IMR-90 (cell line): ENCODE data around the gene CD2AP. TPM values are rescaled to one million over a fixed set of nuclear protein-coding genes. Genes with fewer than 3 reads are reported as not detected.

ENCODE experiments used
- ATAC-seq: fragments of 200-7000 bp; cut with Tn5 transposase; 2 replicates; pipeline ENCODE4 v1.9.1; 2020; ENCODE audit warnings: low read depth, mild to moderate bottlenecking, moderate library complexity
- BruUV-seq: library from RNA; stranded (reverse); fragments of 400-500 nt; replicated peaks from 2 replicates; lab custom pipeline; 2021; lab: Mats Ljungman, UMichigan
- CTCF ChIA-PET: fragments of 300-600 bp; formaldehyde crosslinking; extraction: SDS; loops from one replicate; lab custom pipeline; 2021; ENCODE audit warnings: antibody characterized with exemption; lab: Yijun Ruan, JAX
- POLR2A ChIA-PET: fragments of 300-600 bp; sonication (Branson Sonifier 250); formaldehyde crosslinking; loops from one replicate; lab custom pipeline; 2022; ENCODE audit warnings: antibody characterized with exemption; ENCODE audit not compliant: unreplicated experiment; lab: Charles Lee
- DNase-seq: peaks from one replicate; pipeline ENCODE4 v3.0.0; 2013
- H2AFZ ChIP-seq: replicated peaks from 2 replicates; pipeline ENCODE3; 2013; ENCODE audit warnings: low read length, mild to moderate bottlenecking; ENCODE audit not compliant: poor library complexity
- H2AK5ac ChIP-seq: 2 replicates; pipeline ENCODE4 v1.6.1; 2013; ENCODE audit warnings: low read depth, low read length, inconsistent platforms
- H2AK9ac ChIP-seq: replicated peaks from 2 replicates; pipeline ENCODE3; 2013; ENCODE audit warnings: mild to moderate bottlenecking, low read depth, low read length, moderate library complexity; ENCODE audit not compliant: poor library complexity
- H2BK120ac ChIP-seq: 2 replicates; pipeline ENCODE4 v1.6.1; 2013; ENCODE audit warnings: low read depth, low read length, inconsistent platforms
- H2BK15ac ChIP-seq: 3 replicates; pipeline ENCODE4 v1.6.1; 2013; ENCODE audit warnings: low read depth, low read length, inconsistent platforms
- H2BK20ac ChIP-seq: 2 replicates; pipeline ENCODE4 v1.6.1; 2013; ENCODE audit warnings: low read depth, mild to moderate bottlenecking, inconsistent platforms, low read length, moderate library complexity
- H2BK5ac ChIP-seq: 2 replicates; pipeline ENCODE4 v1.6.1; 2013; ENCODE audit warnings: mild to moderate bottlenecking, low read depth, low read length, inconsistent platforms; ENCODE audit not compliant: poor library complexity, severe bottlenecking
- H3K14ac ChIP-seq: replicated peaks from 2 replicates; pipeline ENCODE4 v1.6.1; 2013; ENCODE audit warnings: low read depth, low read length, inconsistent platforms
- H3K18ac ChIP-seq: 2 replicates; pipeline ENCODE4 v1.6.1; 2013; ENCODE audit warnings: low read depth, low read length, control low read depth
- H3K23ac ChIP-seq: 2 replicates; pipeline ENCODE4 v1.6.1; 2013; ENCODE audit warnings: low read depth, low read length, inconsistent platforms
- H3K27ac ChIP-seq: 2 replicates; pipeline ENCODE4 v1.5.1; 2013; ENCODE audit warnings: mild to moderate bottlenecking, control low read depth, low read length; ENCODE audit not compliant: insufficient read depth
- H3K27me3 ChIP-seq: 2 replicates; pipeline ENCODE4 v1.6.1; 2013; ENCODE audit warnings: low read length; ENCODE audit not compliant: control insufficient read depth, insufficient read depth
- H3K36me3 ChIP-seq: 2 replicates; pipeline ENCODE4 v1.6.1; 2013; ENCODE audit warnings: low read length, mixed read lengths; ENCODE audit not compliant: control insufficient read depth, insufficient read depth
- H3K4ac ChIP-seq: 2 replicates; pipeline ENCODE4 v1.6.1; 2013; ENCODE audit warnings: low read depth, low read length, inconsistent platforms
- H3K4me1 ChIP-seq: 2 replicates; pipeline ENCODE4 v1.6.1; 2013; ENCODE audit warnings: low read length, mixed read lengths; ENCODE audit not compliant: control insufficient read depth, insufficient read depth
- H3K4me2 ChIP-seq: 2 replicates; pipeline ENCODE4 v1.6.1; 2013; ENCODE audit warnings: low read depth, mild to moderate bottlenecking, control low read depth, low read length, moderate library complexity
- H3K4me3 ChIP-seq: 2 replicates; pipeline ENCODE4 v1.5.1; 2013; ENCODE audit warnings: low read depth, mild to moderate bottlenecking, control low read depth, low read length, moderate library complexity; ENCODE audit not compliant: insufficient read depth
- H3K56ac ChIP-seq: 2 replicates; pipeline ENCODE4 v1.6.1; 2013; ENCODE audit warnings: low read length, inconsistent platforms; ENCODE audit not compliant: insufficient read depth; ENCODE audit errors: extremely low read depth
- H3K79me1 ChIP-seq, 2 experiments: 2 replicates each; pipeline ENCODE4 v1.6.1; 2013; ENCODE audit warnings: low read length in 2 of 2, inconsistent platforms in 1 of 2, low read depth in 1 of 2
- H3K9ac ChIP-seq: 2 replicates; pipeline ENCODE4 v1.6.1; 2013; ENCODE audit warnings: low read depth, low read length, control low read depth
- H3K9me1 ChIP-seq: 2 replicates; pipeline ENCODE4 v1.6.1; 2013; ENCODE audit warnings: low read length, inconsistent platforms; ENCODE audit not compliant: insufficient read depth
- H3K9me3 ChIP-seq: 2 replicates; pipeline ENCODE4 v1.6.1; 2013; ENCODE audit warnings: low read length; ENCODE audit not compliant: control insufficient read depth, insufficient read depth
- H4K20me1 ChIP-seq: 2 replicates; pipeline ENCODE4 v1.6.1; 2013; ENCODE audit warnings: low read length, inconsistent platforms; ENCODE audit not compliant: insufficient read depth
- H4K5ac ChIP-seq: 2 replicates; pipeline ENCODE4 v1.6.1; 2013; ENCODE audit warnings: mild to moderate bottlenecking, low read depth, low read length, control low read depth
- H4K8ac ChIP-seq, 2 experiments: 2 replicates each; pipeline ENCODE4 v1.6.1; 2013; ENCODE audit warnings: low read depth in 2 of 2, low read length in 2 of 2, control low read depth in 1 of 2, inconsistent platforms in 1 of 2
- H4K91ac ChIP-seq: 2 replicates; pipeline ENCODE4 v1.6.1; 2013; ENCODE audit warnings: low read depth, low read length, inconsistent platforms; ENCODE audit not compliant: insufficient read depth
- BHLHE40 ChIP-seq: fragments of 150-350 bp; IDR thresholded peaks from 2 replicates; pipeline ENCODE4 v1.6.1; 2016; ENCODE audit warnings: mild to moderate bottlenecking, low read depth, low read length
- CEBPB ChIP-seq: IDR thresholded peaks from 2 replicates; pipeline ENCODE4 v1.6.1; 2012; ENCODE audit warnings: low read depth, low read length, improper control_type of control experiment
- CHD1 ChIP-seq: IDR thresholded peaks from 2 replicates; pipeline ENCODE4 v1.6.1; 2012; ENCODE audit warnings: low read depth, low read length, improper control_type of control experiment
- MAFK ChIP-seq: IDR thresholded peaks from 2 replicates; pipeline ENCODE4 v1.6.1; 2012; ENCODE audit warnings: low read depth, low read length, improper control_type of control experiment
- MAZ ChIP-seq: IDR thresholded peaks from 2 replicates; pipeline ENCODE4 v1.6.1; 2012; ENCODE audit warnings: low read depth, mild to moderate bottlenecking, low read length, improper control_type of control experiment, moderate library complexity, borderline replicate concordance
- MXI1 ChIP-seq: IDR thresholded peaks from 2 replicates; pipeline ENCODE4 v1.6.1; 2012; ENCODE audit warnings: low read depth, mild to moderate bottlenecking, low read length, moderate library complexity, borderline replicate concordance
- NFE2L2 ChIP-seq: fragments of 150-350 bp; IDR thresholded peaks from 2 replicates; pipeline ENCODE4 v1.6.1; 2016; ENCODE audit warnings: low read depth, mild to moderate bottlenecking, low read length
- POLR2A ChIP-seq: IDR thresholded peaks from 2 replicates; pipeline ENCODE4 v1.6.1; 2012; ENCODE audit warnings: mild to moderate bottlenecking, low read depth, low read length
- RCOR1 ChIP-seq: IDR thresholded peaks from 2 replicates; pipeline ENCODE4 v1.6.1; 2012; ENCODE audit warnings: mild to moderate bottlenecking, low read length, improper control_type of control experiment; ENCODE audit not compliant: insufficient replicate concordance
- RFX5 ChIP-seq: IDR thresholded peaks from 2 replicates; pipeline ENCODE4 v1.8.0; 2012; ENCODE audit warnings: low read depth, mild to moderate bottlenecking, low read length, moderate library complexity
- WGBS, 2 experiments: methylation state at CpG; one replicate each; pipeline versions ENCODE4 v1.1.5 to v1.1.7; 2013; ENCODE audit warnings: missing lambda C conversion rate in 2 of 2; ENCODE audit not compliant: insufficient read length in 1 of 2; ENCODE audit errors: extremely low coverage in 2 of 2; 5-methylcytosine and 5-hydroxymethylcytosine counted together
- dilution Hi-C: fragments of 300-500 bp; cut with HindIII; formaldehyde crosslinking; loops from one replicate; pipeline ENCODE4 v1.14.3; 2018; ENCODE audit warnings: low sequenced_read_pairs; ENCODE audit not compliant: unreplicated experiment
- in situ Hi-C: fragments of 300-500 bp; cut with MboI; formaldehyde crosslinking; loops from 3 replicates; pipeline ENCODE4 v1.14.3; 2019; ENCODE audit warnings: low sequenced_read_pairs, inconsistent platforms, mixed read lengths
- intact Hi-C: fragments of 100-400 bp; cut with micrococcal nuclease; formaldehyde crosslinking; loops from 2 replicates; pipeline ENCODE4 v1.10.0; 2022
- polyA plus RNA-seq, 3 experiments: library from polyadenylated mRNA; depleted of rRNA; stranded (reverse); fragments of >200 nt; gene quantifications; 2 replicates each; pipeline ENCODE4 v1.2.3, GENCODE V29; 2012; ENCODE audit warnings: low replicate concordance in 1 of 3
- total RNA-seq: library from RNA; depleted of rRNA; stranded (reverse); fragments of >200 nt; gene quantifications from 2 replicates; pipeline ENCODE4 v1.2.3, GENCODE V29; 2012
- TF ChIP-seq, protein P1 (sequence below): fragments of 150-350 bp; IDR thresholded peaks from 2 replicates; pipeline ENCODE4 v1.6.1; 2017; ENCODE audit warnings: mild to moderate bottlenecking, antibody characterized with exemption, low read length, low read depth
- TF ChIP-seq, protein P2 (sequence below): fragments of 150-350 bp; IDR thresholded peaks from 2 replicates; pipeline ENCODE4 v1.6.1; 2016; ENCODE audit warnings: low read depth, mild to moderate bottlenecking, low read length, moderate library complexity, borderline replicate concordance
- TF ChIP-seq, protein P3 (sequence below): conservative IDR thresholded peaks from 2 replicates; pipeline ENCODE4 v1.5.1; 2012; ENCODE audit warnings: mild to moderate bottlenecking, low read depth, low read length, improper control_type of control experiment

CD2AP gene
- total and polyA plus RNA-seq, 2 of the 4 experiments (the other 2 are of a cell fraction), result 5.3 to 7.5 TPM

DNA sequence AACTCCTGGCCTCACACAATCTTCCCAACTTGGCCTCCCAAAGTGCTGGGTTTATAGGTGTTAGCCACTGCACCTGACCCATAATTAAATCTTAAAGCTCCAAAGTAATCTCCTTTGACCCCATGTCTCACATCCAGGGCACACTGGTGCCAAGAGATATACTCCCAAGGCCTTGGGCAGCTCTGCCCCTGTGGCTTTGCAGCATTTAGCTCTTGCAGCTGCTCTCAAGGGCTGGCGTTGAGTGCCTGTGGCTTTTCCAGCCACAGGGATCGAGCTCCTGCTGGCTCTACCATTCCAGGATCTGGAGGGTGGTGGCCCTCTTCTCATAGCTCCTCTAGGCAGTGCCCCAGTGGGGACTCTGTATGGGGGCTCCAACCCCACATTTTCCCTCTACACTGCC lies 49.3 kb upstream of the CD2AP start:
- Histone ChIP-seq H3K9me1 (no peaks in the 10 kb centered on the region), H4K91ac (no peak overlapping the region), H3K36me3 (no peaks in the 10 kb centered on the region), H2BK120ac (no peak overlapping the region), H3K27ac (no peak overlapping the region), H2BK5ac (no peak overlapping the region), H3K79me1 (no peaks in the 10 kb centered on the region), H2AK5ac (no peak overlapping the region), H3K18ac (no peak overlapping the region), H4K5ac (no peak overlapping the region), H3K4me2 (no peak overlapping the region), H2BK20ac (no peak overlapping the region), H2AFZ (no peak overlapping the region), H3K4me1 (no peaks in the 10 kb centered on the region), H3K4me3 (no peak overlapping the region), H2BK15ac (no peak overlapping the region), H3K27me3 (no peaks in the 10 kb centered on the region), H3K9ac (no peak overlapping the region), H4K8ac (no peak overlapping the region), H3K14ac (no peak overlapping the region), H3K23ac (no peak overlapping the region), H3K9me3 (0 out of 2 replicates have a peak, but pooled peaks cover 2% of the 10 kb centered on the region), H4K20me1 (no peaks in the 10 kb centered on the region), H2AK9ac (no peak overlapping the region), H3K4ac (no peak overlapping the region), H3K56ac (no peak overlapping the region)
- dilution Hi-C loops, result no loop called here
- no peak for DNase-seq
- intact Hi-C loops, result no loop called here
- no peak for TF ChIP-seq CHD1
- TF ChIP-seq, protein P1, sequence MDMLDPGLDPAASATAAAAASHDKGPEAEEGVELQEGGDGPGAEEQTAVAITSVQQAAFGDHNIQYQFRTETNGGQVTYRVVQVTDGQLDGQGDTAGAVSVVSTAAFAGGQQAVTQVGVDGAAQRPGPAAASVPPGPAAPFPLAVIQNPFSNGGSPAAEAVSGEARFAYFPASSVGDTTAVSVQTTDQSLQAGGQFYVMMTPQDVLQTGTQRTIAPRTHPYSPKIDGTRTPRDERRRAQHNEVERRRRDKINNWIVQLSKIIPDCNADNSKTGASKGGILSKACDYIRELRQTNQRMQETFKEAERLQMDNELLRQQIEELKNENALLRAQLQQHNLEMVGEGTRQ, result no peak
- TF ChIP-seq POLR2A, result no peak
- no peak for TF ChIP-seq MAFK
- TF ChIP-seq, protein P2, sequence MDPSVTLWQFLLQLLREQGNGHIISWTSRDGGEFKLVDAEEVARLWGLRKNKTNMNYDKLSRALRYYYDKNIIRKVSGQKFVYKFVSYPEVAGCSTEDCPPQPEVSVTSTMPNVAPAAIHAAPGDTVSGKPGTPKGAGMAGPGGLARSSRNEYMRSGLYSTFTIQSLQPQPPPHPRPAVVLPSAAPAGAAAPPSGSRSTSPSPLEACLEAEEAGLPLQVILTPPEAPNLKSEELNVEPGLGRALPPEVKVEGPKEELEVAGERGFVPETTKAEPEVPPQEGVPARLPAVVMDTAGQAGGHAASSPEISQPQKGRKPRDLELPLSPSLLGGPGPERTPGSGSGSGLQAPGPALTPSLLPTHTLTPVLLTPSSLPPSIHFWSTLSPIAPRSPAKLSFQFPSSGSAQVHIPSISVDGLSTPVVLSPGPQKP, result no peak
- TF ChIP-seq, protein P3, sequence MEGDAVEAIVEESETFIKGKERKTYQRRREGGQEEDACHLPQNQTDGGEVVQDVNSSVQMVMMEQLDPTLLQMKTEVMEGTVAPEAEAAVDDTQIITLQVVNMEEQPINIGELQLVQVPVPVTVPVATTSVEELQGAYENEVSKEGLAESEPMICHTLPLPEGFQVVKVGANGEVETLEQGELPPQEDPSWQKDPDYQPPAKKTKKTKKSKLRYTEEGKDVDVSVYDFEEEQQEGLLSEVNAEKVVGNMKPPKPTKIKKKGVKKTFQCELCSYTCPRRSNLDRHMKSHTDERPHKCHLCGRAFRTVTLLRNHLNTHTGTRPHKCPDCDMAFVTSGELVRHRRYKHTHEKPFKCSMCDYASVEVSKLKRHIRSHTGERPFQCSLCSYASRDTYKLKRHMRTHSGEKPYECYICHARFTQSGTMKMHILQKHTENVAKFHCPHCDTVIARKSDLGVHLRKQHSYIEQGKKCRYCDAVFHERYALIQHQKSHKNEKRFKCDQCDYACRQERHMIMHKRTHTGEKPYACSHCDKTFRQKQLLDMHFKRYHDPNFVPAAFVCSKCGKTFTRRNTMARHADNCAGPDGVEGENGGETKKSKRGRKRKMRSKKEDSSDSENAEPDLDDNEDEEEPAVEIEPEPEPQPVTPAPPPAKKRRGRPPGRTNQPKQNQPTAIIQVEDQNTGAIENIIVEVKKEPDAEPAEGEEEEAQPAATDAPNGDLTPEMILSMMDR, result no peak
- no peak for TF ChIP-seq RCOR1
- no peak for TF ChIP-seq CEBPB
- no peak for TF ChIP-seq MAZ
- TF ChIP-seq RFX5, result no peak
- no peak for TF ChIP-seq BHLHE40
- no peak for TF ChIP-seq MXI1
- no peak for TF ChIP-seq NFE2L2
- ATAC-seq, result no peak
- CTCF ChIA-PET, result no interaction called here
- in situ Hi-C loops, result no loop called here
- POLR2A ChIA-PET, result no interaction called here
- no TSS peak for BruUV-seq
- WGBS, 2 experiments, result no CpG with 5 or more reads among the region's 2 CpGs
